DMS53 (cell line): ENCODE measurements around the gene PKN3.

Experiments used
- DNase-seq: peaks from one replicate; lab custom pipeline; 2025; lab: John Stamatoyannopoulos, UW

Gene PKN3

DNA sequence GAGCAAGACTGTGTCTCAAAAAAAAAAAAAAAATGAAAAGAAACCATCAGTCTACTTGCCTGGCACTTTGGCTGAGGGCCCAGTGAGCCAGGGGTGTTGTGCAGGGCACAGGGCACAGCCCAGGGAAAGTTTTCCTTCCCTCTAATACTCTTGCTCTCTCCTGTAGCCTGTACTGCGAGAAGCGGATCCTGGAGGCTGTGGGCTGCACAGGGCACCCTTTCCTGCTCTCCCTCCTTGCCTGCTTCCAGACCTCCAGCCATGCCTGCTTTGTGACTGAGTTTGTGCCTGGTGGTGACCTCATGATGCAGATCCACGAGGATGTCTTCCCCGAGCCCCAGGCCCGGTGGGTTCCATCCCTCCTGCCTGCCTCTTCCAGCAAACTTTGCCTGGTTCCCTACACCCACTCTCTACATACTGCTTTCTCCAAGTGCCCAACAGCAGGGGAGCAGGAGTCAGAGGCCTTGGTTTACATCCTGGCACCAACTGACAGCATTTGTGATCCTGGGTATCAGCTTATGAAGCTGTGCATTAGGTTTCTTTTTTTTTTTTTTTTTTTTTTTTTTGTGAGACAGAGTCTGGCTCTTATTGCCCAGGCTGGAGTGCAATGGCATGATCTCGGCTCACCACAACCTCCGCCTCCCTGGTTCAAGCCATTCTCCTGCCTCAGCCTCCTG is 14.4 kb downstream of the PKN3 start:
- DNase-seq = no peak

- no peak for DNase-seq
Observed at GRCh38 chr9:128718047-128718446, 15.7 kb downstream of the PKN3 start.

DNA sequence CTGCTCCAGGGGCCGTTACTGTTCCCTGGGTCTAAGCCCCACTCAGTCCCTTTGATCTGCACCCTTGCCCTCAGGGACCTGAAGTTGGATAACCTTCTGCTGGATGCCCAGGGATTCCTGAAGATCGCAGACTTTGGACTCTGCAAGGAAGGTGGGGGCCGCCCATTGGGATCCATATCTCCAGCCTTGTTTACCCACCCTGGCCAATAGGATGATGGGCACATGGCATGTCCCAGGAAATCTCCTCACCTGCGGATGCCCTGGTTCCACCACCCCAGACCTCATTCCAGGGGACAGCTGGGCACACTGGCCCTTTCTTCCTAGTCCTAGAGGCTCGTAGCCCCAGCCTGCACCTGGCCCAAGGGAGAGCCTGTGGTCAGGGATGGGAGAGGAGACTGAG is 16.2 kb downstream of the PKN3 start:
- no peak for DNase-seq

- DNase-seq = no peak
Observed at GRCh38 chr9:128719919-128720605, 17.8 kb downstream of the PKN3 start.

DNA sequence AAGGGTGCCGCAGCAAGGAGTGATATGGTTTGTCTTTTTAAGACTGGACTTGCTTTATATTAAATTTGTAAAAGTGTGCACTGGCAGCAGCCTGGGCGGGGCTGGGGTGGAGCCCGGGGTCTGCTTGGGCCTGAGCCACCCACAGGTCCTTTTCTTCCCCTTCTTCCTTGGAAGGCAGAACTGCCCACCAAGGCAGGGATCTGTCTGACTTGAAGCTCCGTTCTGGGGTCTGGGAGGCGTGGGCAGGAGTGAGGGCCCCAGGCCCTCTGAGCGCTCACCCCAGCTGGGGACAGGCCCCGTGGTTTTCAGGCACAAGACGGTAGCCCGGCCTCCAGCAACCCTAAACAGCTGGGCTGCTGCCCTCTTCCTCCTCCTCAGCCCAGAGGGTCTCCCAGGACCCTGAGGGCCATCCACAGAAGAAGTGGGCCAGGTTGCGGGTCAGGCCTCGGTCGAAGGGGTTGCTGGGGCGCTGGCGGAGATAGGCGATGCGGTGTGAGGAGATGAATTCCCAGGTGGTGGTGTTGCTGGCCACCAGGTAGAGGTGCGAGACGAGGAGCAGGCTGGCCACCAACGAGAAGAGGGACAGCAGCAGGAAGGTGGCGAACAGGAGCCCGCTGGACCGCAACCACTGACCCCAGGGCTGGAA is 18.7 kb downstream of the PKN3 start:
- DNase-seq = no peak

DNA sequence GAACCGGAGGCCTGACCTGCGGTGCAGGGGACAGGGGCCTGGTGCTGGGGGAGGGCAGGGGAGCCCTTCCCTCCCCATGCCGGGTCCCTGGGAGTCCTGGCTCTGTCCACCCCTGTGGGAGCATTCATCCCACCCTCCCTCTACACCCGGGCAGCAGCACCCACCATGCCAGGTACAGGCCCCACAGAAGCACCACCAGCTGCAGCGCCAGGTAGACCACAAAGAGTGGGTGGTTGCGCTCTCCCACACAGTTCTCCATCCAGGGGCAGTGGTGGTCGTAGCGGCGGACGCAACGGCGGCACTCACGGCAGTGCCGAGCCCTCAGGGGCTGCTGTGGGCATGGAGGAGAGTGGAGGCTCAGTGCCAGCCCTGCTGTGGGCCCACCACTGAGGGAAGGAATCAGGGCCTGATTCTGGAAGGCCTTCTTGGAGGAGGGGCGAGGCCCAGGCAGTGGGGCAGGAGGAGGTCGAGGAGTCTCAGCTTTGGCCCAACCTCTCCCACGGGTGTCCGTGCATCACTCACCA is 19.2 kb downstream of the PKN3 start:
- DNase-seq = no peak

DNA sequence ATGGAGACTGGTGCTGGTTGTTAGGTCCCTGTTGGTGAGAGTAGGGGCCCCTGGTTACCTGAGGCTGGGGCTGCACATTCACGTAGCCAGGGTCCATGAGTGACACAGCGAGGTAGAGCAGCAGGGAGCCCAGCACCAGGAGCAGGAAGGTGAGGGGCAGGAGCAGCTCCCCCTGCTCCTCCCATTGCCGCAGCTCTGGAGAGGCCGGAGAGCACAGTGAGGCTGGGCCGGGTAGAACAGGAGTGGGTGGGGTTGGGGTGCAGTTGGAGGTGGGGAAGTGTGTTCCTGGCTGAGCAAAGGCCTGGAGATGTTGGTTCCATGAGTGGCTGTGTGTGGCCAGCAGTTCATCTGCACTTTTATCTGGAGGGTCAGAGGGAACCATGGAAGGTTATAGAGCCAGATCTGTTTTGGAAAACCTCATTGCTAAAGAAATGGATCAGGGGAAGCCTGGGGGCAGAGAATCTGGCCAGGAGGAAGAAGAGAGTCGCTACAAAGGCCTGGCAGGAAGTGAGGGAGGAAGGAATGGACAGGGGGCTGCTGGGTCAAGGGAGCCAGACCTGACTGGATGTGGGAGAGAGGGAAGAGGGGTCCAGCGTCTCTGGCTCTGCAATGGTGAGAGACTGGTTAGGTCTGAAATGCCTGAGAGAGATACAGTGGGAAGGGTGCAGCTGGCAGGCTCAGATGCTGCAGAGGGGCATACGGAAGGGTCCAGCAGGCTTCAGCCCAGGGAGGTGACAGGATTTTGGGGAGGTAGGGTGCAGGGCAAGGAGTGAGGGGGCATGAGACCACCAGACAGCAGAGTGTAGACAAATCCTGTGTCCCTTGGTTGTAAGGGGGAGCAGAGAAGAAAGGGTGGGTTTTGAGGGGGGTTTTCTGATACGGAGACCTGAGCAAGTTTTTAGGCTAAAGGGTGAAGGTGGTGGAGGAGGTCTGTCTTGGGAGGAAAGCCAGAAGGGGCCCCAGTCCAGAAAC is 20.4 kb downstream of the PKN3 start:
- DNase-seq = no peak

- DNase-seq = no peak
Observed at GRCh38 chr9:128723352-128723865, 21.1 kb downstream of the PKN3 start.

DNA sequence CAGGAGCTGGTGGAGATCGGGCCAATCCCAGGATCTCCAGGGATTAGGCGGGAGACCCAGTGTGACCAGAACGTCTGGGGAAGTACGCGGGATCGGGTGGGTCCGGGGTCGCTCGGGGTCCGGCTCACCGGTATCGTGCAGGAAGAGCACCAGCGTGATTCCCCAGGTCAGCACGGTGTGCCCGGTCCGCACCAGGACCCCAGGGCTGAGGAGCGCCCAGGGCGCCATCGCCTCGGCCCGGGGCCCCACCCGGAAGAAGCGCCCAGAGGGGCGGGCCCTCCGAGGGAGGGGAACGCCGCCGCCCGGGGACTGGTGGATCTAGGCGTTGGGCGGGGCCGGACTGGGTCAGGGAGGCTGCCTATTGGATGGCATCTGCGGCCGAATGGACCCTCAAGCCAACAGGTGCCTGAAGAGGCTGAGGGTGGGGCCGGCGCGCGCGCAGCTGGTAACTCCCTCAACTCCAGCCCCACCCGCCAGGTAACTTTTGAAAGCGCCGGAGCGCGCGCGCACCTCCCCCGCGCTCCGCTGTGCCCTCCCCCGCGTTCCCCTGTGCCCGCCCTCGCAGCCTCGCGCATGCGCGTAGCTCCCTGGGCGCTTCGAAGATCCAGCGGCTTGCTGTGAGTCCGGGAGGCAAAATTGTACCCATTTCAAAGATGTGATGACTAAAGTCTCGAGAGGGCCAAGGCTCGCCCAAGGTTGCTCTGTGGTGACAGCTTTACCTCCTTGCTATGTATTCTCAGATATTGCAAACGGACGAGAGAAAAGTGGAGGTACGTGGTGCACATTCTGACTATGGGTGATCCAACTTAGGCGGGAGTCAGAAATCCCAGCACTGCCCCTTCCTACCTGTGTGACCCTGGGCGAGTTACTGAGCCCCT is 21.8 kb downstream of the PKN3 start, which contains the start of gene ZDHHC12:
ZDHHC12 (minus strand) TSS at position 262 of the 878 bp plus-strand sequence; CDS start at position 228, 34 bp downstream.
- peak; percentile 100 for DNase-seq

DNA sequence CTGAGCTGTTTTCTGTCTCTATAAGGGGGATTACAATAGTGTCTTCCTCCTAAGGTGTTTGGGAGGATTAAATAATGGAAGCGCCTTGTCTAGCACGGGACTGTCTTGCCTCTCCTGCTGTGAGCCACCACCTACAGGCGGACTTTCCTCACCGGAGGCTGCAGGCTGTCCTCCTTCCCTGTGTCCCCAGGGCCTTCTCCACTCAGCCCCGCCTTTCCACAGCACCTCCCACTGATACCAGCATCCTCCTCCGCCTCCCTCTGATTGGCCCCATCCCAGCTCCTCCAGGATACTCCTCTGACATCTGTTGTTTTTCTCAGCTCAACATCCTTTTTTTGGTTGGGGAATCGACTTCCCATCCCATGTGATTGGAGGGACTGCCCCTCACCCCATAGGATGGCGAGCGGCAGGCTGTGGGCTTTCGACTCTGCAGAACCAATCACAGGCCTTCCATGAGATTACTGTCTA is 22.5 kb downstream of the PKN3 start:
- peak; percentile 96 for DNase-seq

DNA sequence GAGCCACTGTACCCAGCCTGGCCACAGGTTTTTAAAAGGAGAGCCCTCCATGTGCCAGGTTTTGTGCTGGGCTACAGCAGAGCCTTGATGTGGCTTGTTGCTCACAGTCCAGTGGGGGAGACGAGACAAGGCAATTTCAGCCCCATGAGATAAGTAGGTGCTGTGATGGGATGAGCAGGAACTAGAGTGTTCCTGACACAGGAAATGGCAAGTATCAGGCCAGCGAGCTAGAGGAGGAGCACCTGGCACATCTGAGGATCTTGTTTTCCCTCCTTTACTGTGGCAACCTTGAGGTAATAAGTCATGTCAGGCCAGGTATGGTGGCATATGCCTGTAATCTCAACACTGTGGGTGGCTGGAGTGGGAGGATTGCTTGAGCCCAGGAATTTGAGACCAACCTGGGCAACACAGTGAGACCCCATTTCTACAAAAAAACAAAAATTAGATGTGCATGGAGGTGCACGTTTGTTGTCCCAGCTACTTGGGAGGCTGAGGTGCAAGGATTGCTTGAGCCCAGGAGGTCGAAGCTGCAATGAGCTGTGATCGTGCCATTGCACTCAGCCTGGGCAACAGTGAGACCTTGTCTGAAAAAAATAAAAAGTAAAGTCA is 25.4 kb downstream of the PKN3 start:
- DNase-seq = peak; percentile 54

- no peak for DNase-seq
Observed at GRCh38 chr9:128728298-128728697, 26.0 kb downstream of the PKN3 start.

DNA sequence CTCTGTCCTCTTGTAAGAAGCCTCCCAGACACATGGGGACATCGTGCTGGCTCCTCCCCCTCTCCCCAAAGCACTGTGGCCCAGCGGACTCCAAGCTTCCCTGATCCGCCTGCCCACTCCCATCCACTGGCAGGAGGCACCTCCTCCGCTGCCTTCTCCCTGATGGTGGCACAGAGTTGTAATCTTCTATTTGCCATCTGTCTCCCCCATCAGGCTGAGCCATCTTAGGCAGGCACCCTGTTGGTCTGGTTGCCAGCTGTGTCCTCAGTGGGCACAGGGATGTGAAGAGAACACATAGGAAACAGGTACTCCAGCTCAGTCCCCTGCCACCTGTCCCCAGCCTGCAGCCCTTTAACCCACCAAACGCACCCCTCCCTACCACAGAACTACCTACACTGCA is 27.0 kb downstream of the PKN3 start:
- DNase-seq = no peak

- DNase-seq = no peak
Observed at GRCh38 chr9:128729766-128730517, 27.6 kb downstream of the PKN3 start.

DNA sequence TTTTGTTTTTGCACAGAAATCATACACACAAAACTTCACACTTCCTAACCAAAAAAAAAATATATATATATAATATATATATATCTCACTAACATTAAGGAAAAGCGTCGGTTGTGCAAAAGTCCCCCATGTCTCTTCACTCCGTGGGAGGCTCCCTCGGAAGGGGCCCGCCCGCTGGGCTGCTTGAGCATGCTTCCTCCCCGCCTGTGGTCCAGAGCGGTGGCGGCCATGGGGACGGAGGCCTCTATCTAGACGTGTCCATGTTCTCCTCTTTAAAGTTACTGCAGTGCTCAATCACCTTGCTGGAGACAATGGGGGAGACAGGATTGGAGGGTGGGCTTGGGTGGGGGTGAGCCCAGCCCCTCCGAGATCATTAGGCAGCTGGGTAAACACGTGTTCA is 28.8 kb downstream of the PKN3 start:
- DNase-seq = no peak

GRCh38 chr9:128731691-128732090 is 29.4 kb downstream of the PKN3 start:
- no peak for DNase-seq

DNA sequence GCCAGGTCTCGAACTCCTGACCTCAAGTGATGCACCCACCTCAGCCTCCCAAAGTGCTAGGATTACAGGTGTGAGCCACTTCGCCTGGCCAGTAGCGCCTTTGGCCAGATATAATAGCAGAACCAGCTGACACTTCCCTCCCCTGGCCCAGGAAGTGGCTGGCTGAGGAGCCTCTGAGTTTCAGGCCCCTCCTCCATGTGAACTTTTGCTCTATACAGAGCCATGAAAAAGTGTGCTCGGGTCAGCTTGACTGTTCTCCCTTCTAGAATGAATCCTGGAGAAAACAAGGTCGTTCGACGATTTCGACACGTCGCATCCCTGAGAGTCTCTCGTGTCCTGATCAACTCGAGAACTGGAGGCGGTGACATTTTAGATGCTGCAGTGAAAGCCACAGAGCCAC is 30.3 kb downstream of the PKN3 start:
- DNase-seq = no peak

DNA sequence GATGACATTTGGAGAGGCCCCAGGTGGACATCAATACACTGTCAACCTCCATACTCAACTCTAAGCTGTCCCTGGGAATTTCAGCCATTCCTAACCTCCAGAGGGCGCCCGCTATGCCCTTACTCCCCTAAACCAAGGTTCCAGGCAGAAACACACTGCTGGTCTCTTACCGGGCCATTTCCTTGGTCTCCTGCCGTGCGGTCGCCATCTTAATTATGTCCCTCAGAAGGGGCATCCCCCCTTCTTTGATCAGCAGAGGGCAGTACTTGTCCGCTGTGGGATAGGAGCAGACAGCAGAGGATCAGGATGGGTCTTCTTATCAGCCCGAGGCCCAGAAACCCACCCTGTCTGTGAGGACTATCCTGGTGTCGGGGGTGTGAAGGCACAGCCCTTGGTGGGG is 31.0 kb downstream of the PKN3 start:
- peak; percentile 96 for DNase-seq

DNA sequence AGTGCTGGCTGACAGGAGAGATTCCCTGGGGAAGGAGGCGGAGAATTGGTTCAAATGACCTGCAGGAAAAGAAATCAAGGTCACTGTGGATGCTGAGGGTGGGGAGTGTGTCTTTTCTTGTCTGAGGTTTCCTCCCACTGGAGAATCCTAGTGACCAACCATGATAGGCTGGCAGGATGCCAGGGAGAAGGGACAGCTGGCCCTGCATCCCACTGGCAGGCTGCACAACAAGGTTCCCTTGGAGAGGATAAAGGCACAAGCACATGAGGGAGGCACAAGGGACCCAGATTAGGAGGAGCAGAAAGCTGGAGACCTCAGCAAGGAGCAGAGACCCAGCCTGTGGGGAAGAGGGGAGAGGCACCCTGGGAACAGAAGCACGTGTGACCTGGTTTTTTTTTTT is 33.1 kb downstream of the PKN3 start:
- DNase-seq = peak; percentile 40
